HG02798 (cell line): ENCODE results near the gene ANKS1B.
"Not testable (repeated sequence)": the region's sequence is repeated elsewhere in the genome, so short reads cannot be mapped to it uniquely, and the experiment has no call there.

Source experiments
- ATAC-seq: cut with Tn5 transposase; IDR thresholded peaks from one replicate; pipeline ENCODE4 v1.9.1; 2021; ENCODE audit warnings: mild to moderate bottlenecking; ENCODE audit not compliant: unreplicated experiment, poor library complexity

ANKS1B gene

GRCh38 chr12:99711246-99711645 is 273.5 kb downstream of the ANKS1B start:
- ATAC-seq: no peak

GRCh38 chr12:99709619-99710018 is 275.1 kb downstream of the ANKS1B start:
- no peak for ATAC-seq

- ATAC-seq: no peak
These were observed 275.6 kb downstream of the ANKS1B start for GRCh38 chr12:99709116-99709515.

- no peak for ATAC-seq
These were observed 276.9 kb downstream of the ANKS1B start for GRCh38 chr12:99707883-99708282.

GRCh38 chr12:99706736-99707473 is 277.8 kb downstream of the ANKS1B start:
- no peak for ATAC-seq

- no peak for ATAC-seq
These were observed 280.3 kb downstream of the ANKS1B start for GRCh38 chr12:99704458-99704857.

- ATAC-seq: no peak
These were observed 280.7 kb downstream of the ANKS1B start for GRCh38 chr12:99704036-99704435.

GRCh38 chr12:99700032-99700431 is 284.7 kb downstream of the ANKS1B start:
- no peak for ATAC-seq

GRCh38 chr12:99695050-99695449 is 289.7 kb downstream of the ANKS1B start:
- ATAC-seq: no peak

- no peak for ATAC-seq
These were observed 298.6 kb downstream of the ANKS1B start for GRCh38 chr12:99686142-99686541.

GRCh38 chr12:99680276-99680675 is 304.5 kb downstream of the ANKS1B start:
- ATAC-seq: no peak

- ATAC-seq: no peak
These were observed 314.1 kb downstream of the ANKS1B start for GRCh38 chr12:99670635-99671034.

- no peak for ATAC-seq
These were observed 325.9 kb downstream of the ANKS1B start for GRCh38 chr12:99658671-99659349.

GRCh38 chr12:99649551-99649950 is 335.2 kb downstream of the ANKS1B start:
- no peak for ATAC-seq

GRCh38 chr12:99648183-99648582 is 336.6 kb downstream of the ANKS1B start:
- ATAC-seq: no peak

- ATAC-seq: no peak
These were observed 337.3 kb downstream of the ANKS1B start, which contains the start of gene GARIN6 for GRCh38 chr12:99647453-99647852. TSS of gene GARIN6 (plus strand) at chr12:99647753. CDS start at chr12:99648175, 422 bp downstream.

GRCh38 chr12:99644629-99645028 is 340.1 kb downstream of the ANKS1B start:
- no peak for ATAC-seq

- no peak for ATAC-seq
These were observed 357.3 kb downstream of the ANKS1B start for GRCh38 chr12:99627459-99627858.

GRCh38 chr12:99624591-99624990 is 360.1 kb downstream of the ANKS1B start:
- ATAC-seq: not testable (repeated sequence)

GRCh38 chr12:99620159-99620479 is 364.6 kb downstream of the ANKS1B start:
- ATAC-seq: no peak

GRCh38 chr12:99619389-99620158 is 365.2 kb downstream of the ANKS1B start:
- ATAC-seq: peak; percentile 94
